Endothelial cell of umbilical vein (primary cell): ENCODE measurements around the gene DPH7. TPM values are rescaled to one million over a fixed set of nuclear protein-coding genes. Genes with fewer than 3 reads are reported as not detected.

Source experiments
- BruUV-seq: library from RNA; stranded (reverse); fragments of 400-500 nt; replicated peaks from 2 replicates; lab custom pipeline; 2021; lab: Mats Ljungman, UMichigan
- CTCF ChIA-PET: fragments of 300-600, 350-600 bp; sonication (Branson Sonifier 250); formaldehyde crosslinking; loops from one replicate; lab custom pipeline; 2021; ENCODE audit warnings: antibody characterized with exemption, inconsistent platforms; lab: Charles Lee
- POLR2A ChIA-PET: fragments of 300-600, 350-600 bp; sonication (Branson Sonifier 250); formaldehyde crosslinking; loops from one replicate; lab custom pipeline; 2021; ENCODE audit warnings: antibody characterized with exemption, inconsistent platforms; lab: Charles Lee
- DNase-seq: peaks from one replicate; pipeline ENCODE4 v3.0.0-alpha.2; 2011; ENCODE audit warnings: low read depth, low spot score
- FAIRE-seq: peaks from 2 replicates; lab custom pipeline; 2011; peaks lifted over from hg19 to GRCh38; lab: Jason Lieb, UNC
- H2AFZ ChIP-seq: 2 replicates; pipeline ENCODE4 v1.6.0; 2012; ENCODE audit warnings: low read depth, low read length, control low read depth, inconsistent platforms
- H3K27ac ChIP-seq: 2 replicates; pipeline ENCODE4 v1.5.1; 2011; ENCODE audit warnings: low read depth, mild to moderate bottlenecking, control low read depth, low read length, moderate library complexity; ENCODE audit not compliant: insufficient read depth
- H3K27me3 ChIP-seq, 2 experiments: 2 replicates each; pipeline versions ENCODE4 v1.6.0 to v1.6.1; 2011; ENCODE audit warnings: low read length in 2 of 2, mixed read lengths in 1 of 2; ENCODE audit not compliant: control insufficient read depth in 2 of 2, insufficient read depth in 2 of 2
- H3K36me3 ChIP-seq, 2 experiments: 2 replicates in 1 of 2; 3 replicates in 1 of 2; pipeline ENCODE4 v1.5.1; 2011; ENCODE audit warnings: low read length in 2 of 2, mild to moderate bottlenecking in 1 of 2, moderate library complexity in 1 of 2; ENCODE audit not compliant: control insufficient read depth in 2 of 2, insufficient read depth in 2 of 2; ENCODE audit errors: extremely low read depth in 1 of 2
- H3K4me1 ChIP-seq: 3 replicates; pipeline ENCODE4 v1.5.1; 2011; ENCODE audit warnings: mild to moderate bottlenecking, low read length; ENCODE audit not compliant: control insufficient read depth, insufficient read depth; ENCODE audit errors: extremely low read depth
- H3K4me2 ChIP-seq: 2 replicates; pipeline ENCODE4 v1.6.1; 2011; ENCODE audit warnings: low read length, control low read depth, mixed read lengths; ENCODE audit not compliant: insufficient read depth
- H3K4me3 ChIP-seq, 3 experiments: fragments of 200-600 bp in 1 of 3; sonication (generic), shearing (Covaris generic) in 1 of 3; replicated peaks in 1 of 3; 2 replicates each; pipeline ENCODE4 v1.5.1; 2011 to 2016; ENCODE audit warnings: control low read depth in 3 of 3, low read length in 3 of 3, mild to moderate bottlenecking in 2 of 3, inconsistent platforms in 1 of 3, low read depth in 1 of 3, moderate library complexity in 1 of 3; ENCODE audit not compliant: insufficient read depth in 1 of 3
- H3K79me2 ChIP-seq: 2 replicates; pipeline ENCODE4 v1.6.0; 2012; ENCODE audit warnings: low read length, inconsistent platforms; ENCODE audit not compliant: control insufficient read depth, insufficient read depth
- H3K9ac ChIP-seq: replicated peaks from 2 replicates; pipeline ENCODE3; 2011; ENCODE audit warnings: low read length, control low read depth; ENCODE audit not compliant: insufficient read depth; ENCODE audit errors: extremely low read depth
- H3K9me1 ChIP-seq: replicated peaks from 3 replicates; pipeline ENCODE4 v1.6.0; 2011; ENCODE audit warnings: mild to moderate bottlenecking, low read length; ENCODE audit not compliant: control insufficient read depth, insufficient read depth; ENCODE audit errors: extremely low read depth
- H3K9me3 ChIP-seq: replicated peaks from 2 replicates; pipeline ENCODE4 v1.5.1; 2012; ENCODE audit warnings: low read length, inconsistent platforms; ENCODE audit not compliant: control insufficient read depth, insufficient read depth
- H4K20me1 ChIP-seq: replicated peaks from 2 replicates; pipeline ENCODE3; 2011; ENCODE audit warnings: mild to moderate bottlenecking, low read length; ENCODE audit not compliant: control insufficient read depth, insufficient read depth; ENCODE audit errors: extremely low read depth
- EZH2 ChIP-seq: IDR thresholded peaks from 2 replicates; pipeline ENCODE4 v1.6.1; 2012; ENCODE audit warnings: borderline replicate concordance, low read depth, mild to moderate bottlenecking, moderate library complexity, low read length, inconsistent platforms; ENCODE audit not compliant: severe bottlenecking
- FOS ChIP-seq: IDR thresholded peaks from 2 replicates; pipeline ENCODE4 v1.6.1; 2011; ENCODE audit warnings: mild to moderate bottlenecking, low read length, moderate library complexity, borderline replicate concordance; ENCODE audit not compliant: insufficient read depth
- GATA2 ChIP-seq: IDR thresholded peaks from 2 replicates; pipeline ENCODE4 v1.7.0; 2011; ENCODE audit warnings: low read depth, mild to moderate bottlenecking, moderate library complexity, mixed read lengths, low read length; ENCODE audit not compliant: insufficient read length, insufficient read depth
- JUN ChIP-seq: IDR thresholded peaks from 2 replicates; pipeline ENCODE4 v1.6.1; 2011; ENCODE audit warnings: borderline replicate concordance, low read depth; ENCODE audit not compliant: insufficient read length, insufficient read depth
- MYC ChIP-seq: IDR thresholded peaks from one replicate; pipeline ENCODE4 v1.6.1; 2011; ENCODE audit warnings: mild to moderate bottlenecking, low read depth, low read length
- POLR2A ChIP-seq: IDR thresholded peaks from 2 replicates; pipeline ENCODE4 v1.6.1; 2012; ENCODE audit warnings: low read depth, mild to moderate bottlenecking, control low read depth, low read length
- POLR2AphosphoS5 ChIP-seq: IDR thresholded peaks from 2 replicates; pipeline ENCODE4 v1.6.1; 2012; ENCODE audit warnings: low read depth, mild to moderate bottlenecking, control low read depth, low read length, moderate library complexity; ENCODE audit not compliant: insufficient read depth
- dilution Hi-C: fragments of 300-500 bp; cut with MboI; formaldehyde crosslinking; loops from one replicate; pipeline ENCODE4 v1.15.0; 2019; ENCODE audit warnings: low sequenced_read_pairs; ENCODE audit not compliant: extremely low pct_ligation_motif_present
- intact Hi-C: fragments of 100-400 bp; cut with micrococcal nuclease; formaldehyde crosslinking; loops from one replicate; pipeline ENCODE4 v1.10.0; 2022
- polyA plus RNA-seq, 4 experiments: library from polyadenylated mRNA; depleted of rRNA in 3 of 4; stranded (reverse) in 3 of 4; unstranded in 1 of 4; fragments of >200 nt; gene quantifications; 2 replicates each; pipeline versions ENCODE4 v1.2.1 to v1.2.3, GENCODE V29; 2011 to 2012; ENCODE audit warnings: missing spikeins in 1 of 4
- total RNA-seq: library from RNA; stranded (reverse); gene quantifications from 2 replicates; pipeline ENCODE4 v1.2.3, GENCODE V29; 2021
- TF ChIP-seq, protein P1 (sequence below), 2 donors: IDR thresholded peaks; 1 replicate in 1 of 2; 2 replicates in 1 of 2; pipeline ENCODE4 v1.5.1; 2011; ENCODE audit warnings: low read length in 2 of 2, mild to moderate bottlenecking in 2 of 2, moderate library complexity in 2 of 2, control low read depth in 1 of 2, inconsistent platforms in 1 of 2, low read depth in 1 of 2; ENCODE audit not compliant: insufficient read depth in 1 of 2; ENCODE audit errors: extremely low read depth in 1 of 2
- TF ChIP-seq, protein P2 (sequence below): IDR thresholded peaks from 2 replicates; pipeline ENCODE4 v1.6.1; 2011; ENCODE audit not compliant: insufficient read depth, insufficient read length

Gene DPH7
- total and polyA plus RNA-seq, 2 donors (not counting 3 experiments of a cell fraction or from before 2014, with no cell fraction given), result 41.8 to 43.2 TPM

DNA sequence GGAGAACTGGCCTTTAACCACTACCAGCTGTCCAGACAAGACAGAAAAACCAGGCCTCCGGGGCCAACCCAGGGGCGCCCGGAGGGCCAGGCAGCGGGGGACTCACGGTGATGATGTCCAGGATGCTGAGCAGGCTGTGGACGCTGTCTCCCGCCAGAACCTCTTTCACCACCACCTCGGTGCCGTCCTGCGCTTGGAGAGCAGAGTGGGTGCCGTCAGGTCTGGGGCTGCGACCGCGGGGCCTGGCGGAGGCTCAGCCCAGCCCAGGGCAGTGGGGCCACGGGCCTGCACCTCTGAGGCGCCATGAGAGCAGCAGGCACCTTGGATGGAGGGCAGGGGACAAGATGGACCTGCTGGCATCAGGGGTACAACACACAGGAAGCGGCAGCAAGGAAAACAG, 38.2 kb downstream of the DPH7 start:
- intact Hi-C loops (no loop called here), dilution Hi-C loops (no loop called here)
- no TSS peak for BruUV-seq
- Histone ChIP-seq H3K4me3 (no peak overlapping the region), H3K27me3 (no peaks in the 10 kb centered on the region), H3K36me3 (no peaks in the 10 kb centered on the region), H3K4me2 (no peak overlapping the region), H2AFZ (no peak overlapping the region), H3K79me2 (no peaks in the 10 kb centered on the region), H3K9me1 (no peaks in the 10 kb centered on the region), H3K27ac (no peak overlapping the region), H3K4me1 (no peaks in the 10 kb centered on the region), H3K9ac (no peak overlapping the region), H4K20me1 (no peaks in the 10 kb centered on the region), H3K9me3 (no peaks in the 10 kb centered on the region)
- ChIA-PET POLR2A (no interaction called here), CTCF (no interaction called here)
- DNase-seq, result no peak
- TF ChIP-seq, protein P1, sequence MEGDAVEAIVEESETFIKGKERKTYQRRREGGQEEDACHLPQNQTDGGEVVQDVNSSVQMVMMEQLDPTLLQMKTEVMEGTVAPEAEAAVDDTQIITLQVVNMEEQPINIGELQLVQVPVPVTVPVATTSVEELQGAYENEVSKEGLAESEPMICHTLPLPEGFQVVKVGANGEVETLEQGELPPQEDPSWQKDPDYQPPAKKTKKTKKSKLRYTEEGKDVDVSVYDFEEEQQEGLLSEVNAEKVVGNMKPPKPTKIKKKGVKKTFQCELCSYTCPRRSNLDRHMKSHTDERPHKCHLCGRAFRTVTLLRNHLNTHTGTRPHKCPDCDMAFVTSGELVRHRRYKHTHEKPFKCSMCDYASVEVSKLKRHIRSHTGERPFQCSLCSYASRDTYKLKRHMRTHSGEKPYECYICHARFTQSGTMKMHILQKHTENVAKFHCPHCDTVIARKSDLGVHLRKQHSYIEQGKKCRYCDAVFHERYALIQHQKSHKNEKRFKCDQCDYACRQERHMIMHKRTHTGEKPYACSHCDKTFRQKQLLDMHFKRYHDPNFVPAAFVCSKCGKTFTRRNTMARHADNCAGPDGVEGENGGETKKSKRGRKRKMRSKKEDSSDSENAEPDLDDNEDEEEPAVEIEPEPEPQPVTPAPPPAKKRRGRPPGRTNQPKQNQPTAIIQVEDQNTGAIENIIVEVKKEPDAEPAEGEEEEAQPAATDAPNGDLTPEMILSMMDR (IDR thresholded peaks at IDR 0.05; ENCODE audit: extremely low read depth in 1 of 2, insufficient read depth in 1 of 2, low read depth in 1 of 2, low read length in 2 of 2), result no peak
- no peak for TF ChIP-seq JUN
- no peak for TF ChIP-seq POLR2A
- no peak for TF ChIP-seq MYC
- TF ChIP-seq GATA2, result no peak
- TF ChIP-seq, protein P2, sequence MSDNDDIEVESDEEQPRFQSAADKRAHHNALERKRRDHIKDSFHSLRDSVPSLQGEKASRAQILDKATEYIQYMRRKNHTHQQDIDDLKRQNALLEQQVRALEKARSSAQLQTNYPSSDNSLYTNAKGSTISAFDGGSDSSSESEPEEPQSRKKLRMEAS, result no peak
- no peak for TF ChIP-seq EZH2
- no peak for TF ChIP-seq POLR2AphosphoS5
- TF ChIP-seq FOS, result no peak
- no peak for FAIRE-seq
